Panc1 (cell line): ENCODE measurements around the gene CST11. TPM values are rescaled to one million over a fixed set of nuclear protein-coding genes. Genes with fewer than 3 reads are reported as not detected.

Source experiments
- ATAC-seq: fragments of 200-7000 bp; cut with Tn5 transposase; 2 replicates; pipeline ENCODE4 v1.9.1; 2020; ENCODE audit warnings: mild to moderate bottlenecking, moderate library complexity
- BruUV-seq: library from RNA; stranded (reverse); fragments of 400-500 nt; replicated peaks from 2 replicates; lab custom pipeline; 2021; lab: Mats Ljungman, UMichigan
- CTCF ChIA-PET: fragments of 300-600 bp; sonication (Branson Sonifier 250); formaldehyde crosslinking; loops from one replicate; lab custom pipeline; 2022; ENCODE audit warnings: antibody characterized with exemption; lab: Charles Lee
- POLR2A ChIA-PET: fragments of 300-600 bp; sonication (Branson Sonifier 250); formaldehyde crosslinking; loops from one replicate; lab custom pipeline; 2022; ENCODE audit warnings: antibody characterized with exemption; lab: Charles Lee
- DNase-seq: peaks from one replicate; pipeline ENCODE4 v3.0.0-alpha.2; 2010; ENCODE audit warnings: low read depth, low spot score
- H3K27ac ChIP-seq: 2 replicates; pipeline ENCODE4 v1.5.1; 2011; ENCODE audit warnings: mild to moderate bottlenecking, low read length, inconsistent platforms
- H3K27me3 ChIP-seq: fragments of 200-500 bp; sonication (Bioruptor generic); 2 replicates; pipeline ENCODE4 v1.6.0; 2014; ENCODE audit warnings: low read length, inconsistent platforms; ENCODE audit not compliant: control insufficient read depth, insufficient read depth
- H3K36me3 ChIP-seq: fragments of 200-500 bp; sonication (Bioruptor generic); 2 replicates; pipeline ENCODE4 v1.5.1; 2014; ENCODE audit warnings: inconsistent platforms, mild to moderate bottlenecking, low read length, moderate library complexity; ENCODE audit not compliant: control insufficient read depth, insufficient read depth
- H3K4me1 ChIP-seq: 2 replicates; pipeline ENCODE4 v1.5.1; 2011; ENCODE audit warnings: inconsistent platforms, mild to moderate bottlenecking, low read length, moderate library complexity; ENCODE audit not compliant: control insufficient read depth, insufficient read depth
- H3K4me3 ChIP-seq, 2 experiments: 2 replicates each; pipeline ENCODE4 v1.5.1; 2011 to 2012; ENCODE audit warnings: low read depth in 2 of 2, low read length in 2 of 2, mild to moderate bottlenecking in 2 of 2, inconsistent platforms in 1 of 2, moderate library complexity in 1 of 2
- H3K9me3 ChIP-seq: fragments of 200-500 bp; sonication (Bioruptor generic); 2 replicates; pipeline ENCODE4 v1.5.1; 2014; ENCODE audit warnings: low read depth, mild to moderate bottlenecking, inconsistent platforms, low read length, moderate library complexity; ENCODE audit not compliant: control insufficient read depth, insufficient read depth
- POLR2AphosphoS5 ChIP-seq: IDR thresholded peaks from 2 replicates; pipeline ENCODE4 v1.6.1; 2012; ENCODE audit warnings: mild to moderate bottlenecking, low read depth, low read length, moderate library complexity
- SIN3A ChIP-seq: IDR thresholded peaks from 2 replicates; pipeline ENCODE4 v1.6.1; 2012; ENCODE audit warnings: low read depth, mild to moderate bottlenecking, low read length, moderate library complexity, borderline replicate concordance; ENCODE audit not compliant: insufficient read depth
- TCF7L2 ChIP-seq: IDR thresholded peaks from 2 replicates; pipeline ENCODE4 v1.6.1; 2011; ENCODE audit warnings: mild to moderate bottlenecking, low read depth, low read length, inconsistent platforms
- in situ Hi-C: cut with HindIII; loops from 2 replicates; pipeline ENCODE4 v1.10.0; 2016; ENCODE audit warnings: low sequenced_read_pairs, low pct_unique_long_range_greater_than_20kb
- intact Hi-C: fragments of 100-400 bp; cut with micrococcal nuclease; formaldehyde crosslinking; loops from one replicate; pipeline ENCODE4 v1.10.0; 2022; ENCODE audit not compliant: unreplicated experiment
- total RNA-seq: library from RNA; stranded (reverse); gene quantifications from one replicate; pipeline ENCODE4 v1.2.1, GENCODE V29; 2021; ENCODE audit not compliant: unreplicated experiment
- TF ChIP-seq, protein P1 (sequence below), 2 experiments: IDR thresholded peaks; 2 replicates each; pipeline ENCODE4 v1.6.1; 2011 to 2012; ENCODE audit warnings: low read depth in 2 of 2, control low read depth in 1 of 2, low read length in 1 of 2, mild to moderate bottlenecking in 1 of 2, moderate library complexity in 1 of 2; ENCODE audit not compliant: insufficient read depth in 1 of 2
- TF ChIP-seq, protein P2 (sequence below): fragments of 450-650 bp; IDR thresholded peaks from 2 replicates; pipeline ENCODE4 v1.5.1; 2017; ENCODE audit warnings: mild to moderate bottlenecking

The CST11 gene
- total RNA-seq, 1 experiment from 2014 or later = not detected

DNA sequence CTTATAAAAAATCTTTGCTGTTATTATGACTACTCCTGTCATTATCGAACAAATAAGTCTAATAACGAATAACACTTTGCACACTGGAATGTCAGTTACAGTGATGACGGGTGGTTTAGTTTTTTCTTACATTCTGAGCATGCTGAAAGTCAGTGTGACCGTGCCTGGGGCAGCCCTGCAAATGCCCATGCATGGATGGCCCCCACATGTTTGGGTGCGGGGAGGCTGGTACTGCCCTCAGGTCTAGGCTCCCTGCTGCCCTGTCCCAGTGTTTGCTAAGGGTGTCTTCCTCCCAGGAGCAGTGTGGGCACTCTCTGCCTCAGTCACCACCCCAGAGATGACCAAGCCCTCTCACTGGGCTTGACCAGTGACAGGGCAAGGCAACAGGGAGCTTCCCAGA lies 10.2 kb downstream of the CST11 start:
- Histone ChIP-seq H3K27ac (no peak overlapping the region), H3K4me3 (no peak overlapping the region), H3K27me3 (no peaks in the 10 kb centered on the region), H3K36me3 (no peaks in the 10 kb centered on the region), H3K9me3 (no peaks in the 10 kb centered on the region), H3K4me1 (no peaks in the 10 kb centered on the region)
- no peak for ATAC-seq
- in situ Hi-C loops = no loop called here
- BruUV-seq = no TSS peak
- DNase-seq = no peak
- POLR2A ChIA-PET = no interaction called here
- CTCF ChIA-PET = interaction anchor here (1.0 kb wide), 1 partner anchor 165 kb away, joined by 3 read pairs; no protein-coding TSS in a partner anchor
- intact Hi-C loops = loop anchor here (1.0 kb wide), 1 partner anchor 164 kb away; no protein-coding TSS in a partner anchor
- TF ChIP-seq TCF7L2 = no peak
- TF ChIP-seq, protein P1, sequence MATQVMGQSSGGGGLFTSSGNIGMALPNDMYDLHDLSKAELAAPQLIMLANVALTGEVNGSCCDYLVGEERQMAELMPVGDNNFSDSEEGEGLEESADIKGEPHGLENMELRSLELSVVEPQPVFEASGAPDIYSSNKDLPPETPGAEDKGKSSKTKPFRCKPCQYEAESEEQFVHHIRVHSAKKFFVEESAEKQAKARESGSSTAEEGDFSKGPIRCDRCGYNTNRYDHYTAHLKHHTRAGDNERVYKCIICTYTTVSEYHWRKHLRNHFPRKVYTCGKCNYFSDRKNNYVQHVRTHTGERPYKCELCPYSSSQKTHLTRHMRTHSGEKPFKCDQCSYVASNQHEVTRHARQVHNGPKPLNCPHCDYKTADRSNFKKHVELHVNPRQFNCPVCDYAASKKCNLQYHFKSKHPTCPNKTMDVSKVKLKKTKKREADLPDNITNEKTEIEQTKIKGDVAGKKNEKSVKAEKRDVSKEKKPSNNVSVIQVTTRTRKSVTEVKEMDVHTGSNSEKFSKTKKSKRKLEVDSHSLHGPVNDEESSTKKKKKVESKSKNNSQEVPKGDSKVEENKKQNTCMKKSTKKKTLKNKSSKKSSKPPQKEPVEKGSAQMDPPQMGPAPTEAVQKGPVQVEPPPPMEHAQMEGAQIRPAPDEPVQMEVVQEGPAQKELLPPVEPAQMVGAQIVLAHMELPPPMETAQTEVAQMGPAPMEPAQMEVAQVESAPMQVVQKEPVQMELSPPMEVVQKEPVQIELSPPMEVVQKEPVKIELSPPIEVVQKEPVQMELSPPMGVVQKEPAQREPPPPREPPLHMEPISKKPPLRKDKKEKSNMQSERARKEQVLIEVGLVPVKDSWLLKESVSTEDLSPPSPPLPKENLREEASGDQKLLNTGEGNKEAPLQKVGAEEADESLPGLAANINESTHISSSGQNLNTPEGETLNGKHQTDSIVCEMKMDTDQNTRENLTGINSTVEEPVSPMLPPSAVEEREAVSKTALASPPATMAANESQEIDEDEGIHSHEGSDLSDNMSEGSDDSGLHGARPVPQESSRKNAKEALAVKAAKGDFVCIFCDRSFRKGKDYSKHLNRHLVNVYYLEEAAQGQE (IDR thresholded peaks at IDR 0.05; ENCODE audit: insufficient read depth in 1 of 2, low read depth in 2 of 2, low read length in 1 of 2) = no peak
- TF ChIP-seq, protein P2, sequence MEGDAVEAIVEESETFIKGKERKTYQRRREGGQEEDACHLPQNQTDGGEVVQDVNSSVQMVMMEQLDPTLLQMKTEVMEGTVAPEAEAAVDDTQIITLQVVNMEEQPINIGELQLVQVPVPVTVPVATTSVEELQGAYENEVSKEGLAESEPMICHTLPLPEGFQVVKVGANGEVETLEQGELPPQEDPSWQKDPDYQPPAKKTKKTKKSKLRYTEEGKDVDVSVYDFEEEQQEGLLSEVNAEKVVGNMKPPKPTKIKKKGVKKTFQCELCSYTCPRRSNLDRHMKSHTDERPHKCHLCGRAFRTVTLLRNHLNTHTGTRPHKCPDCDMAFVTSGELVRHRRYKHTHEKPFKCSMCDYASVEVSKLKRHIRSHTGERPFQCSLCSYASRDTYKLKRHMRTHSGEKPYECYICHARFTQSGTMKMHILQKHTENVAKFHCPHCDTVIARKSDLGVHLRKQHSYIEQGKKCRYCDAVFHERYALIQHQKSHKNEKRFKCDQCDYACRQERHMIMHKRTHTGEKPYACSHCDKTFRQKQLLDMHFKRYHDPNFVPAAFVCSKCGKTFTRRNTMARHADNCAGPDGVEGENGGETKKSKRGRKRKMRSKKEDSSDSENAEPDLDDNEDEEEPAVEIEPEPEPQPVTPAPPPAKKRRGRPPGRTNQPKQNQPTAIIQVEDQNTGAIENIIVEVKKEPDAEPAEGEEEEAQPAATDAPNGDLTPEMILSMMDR = no peak
- no peak for TF ChIP-seq SIN3A
- no peak for TF ChIP-seq POLR2AphosphoS5

DNA sequence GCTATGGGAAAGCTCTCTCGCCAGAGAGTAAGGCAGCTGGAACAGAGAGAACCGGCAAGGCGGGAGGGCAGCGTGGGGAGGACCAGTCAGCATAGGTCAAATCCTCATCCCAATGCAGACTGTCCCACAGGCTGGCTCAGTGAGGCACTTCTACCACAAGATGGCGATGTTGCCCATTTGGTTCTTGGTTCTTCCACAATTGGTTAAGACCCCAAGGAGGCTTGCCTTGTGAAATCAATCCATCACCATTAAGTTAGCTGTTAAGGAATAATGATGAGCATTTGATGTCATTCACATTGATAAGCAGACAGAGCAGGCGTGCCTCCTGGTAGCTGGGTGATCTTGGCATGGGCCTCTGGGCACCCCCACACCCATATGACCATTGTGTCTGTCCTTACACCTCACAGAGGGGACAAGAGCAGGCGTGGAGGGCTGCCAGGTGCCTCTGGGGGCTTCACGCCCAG lies 10.8 kb downstream of the CST11 start:
- no peaks in the 10 kb centered on the region for H3K36me3 ChIP-seq
- H3K27ac ChIP-seq = no peak overlapping the region
- no peaks in the 10 kb centered on the region for H3K9me3 ChIP-seq
- peak; percentile 95 for ATAC-seq
- in situ Hi-C loops (no loop called here), intact Hi-C loops (loop anchor here (1.0 kb wide), 1 partner anchor 164 kb away; no protein-coding TSS in a partner anchor)
- peak; percentile 73 for DNase-seq
- no peaks in the 10 kb centered on the region for H3K4me1 ChIP-seq
- ChIA-PET CTCF (interaction anchor here (0.7 to 1.0 kb wide), 2 partner anchors 91 to 166 kb away, joined by 3 to 4 read pairs; partner anchors contain the start of gene NXT1), POLR2A (no interaction called here)
- H3K4me3 ChIP-seq = no peak overlapping the region
- BruUV-seq = no TSS peak
- TF ChIP-seq, protein P2 = peak; percentile 89
- TF ChIP-seq SIN3A = no peak
- H3K27me3 ChIP-seq = no peaks in the 10 kb centered on the region
